Measurements from ENCODE around the gene GRAP.
"Not testable (repeated sequence)": the region's sequence is repeated elsewhere in the genome, so short reads cannot be mapped to it uniquely, and the experiment has no call there.

DNA sequence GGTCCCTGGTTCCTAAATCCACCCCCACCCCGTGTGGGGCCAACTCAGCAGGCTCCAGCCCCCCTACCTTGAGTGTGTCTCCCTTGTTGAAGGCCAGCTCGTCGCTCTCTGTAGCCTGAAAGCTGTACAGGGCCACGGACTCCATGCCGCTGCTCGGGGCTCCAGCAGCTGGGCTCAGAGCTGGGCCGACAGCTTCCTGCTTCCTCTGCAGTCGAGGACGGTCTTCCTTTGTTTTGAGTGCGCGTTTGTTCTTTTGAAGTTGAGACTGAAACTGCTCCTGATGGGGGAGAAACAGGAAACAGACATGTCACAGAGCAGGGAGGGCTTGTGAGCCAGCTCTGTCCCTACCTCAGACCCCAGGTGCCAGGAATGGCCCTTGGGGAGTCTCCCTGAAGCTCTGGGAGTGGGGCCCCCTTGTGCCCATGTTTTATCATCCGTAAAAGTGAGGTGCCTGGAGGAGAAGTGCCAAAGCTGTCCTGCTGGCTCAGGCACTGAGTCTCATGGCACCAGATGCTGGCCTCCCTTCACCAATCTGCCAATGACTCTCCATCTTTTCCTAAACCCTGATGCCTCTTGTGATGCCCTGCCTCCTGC is at the start of gene GRAP:
- not testable (repeated sequence) for TF ChIP-seq POLR2AphosphoS5 (IDR thresholded peaks at IDR 0.05); POLR2A (IDR thresholded peaks at IDR 0.05; ENCODE audit: low read depth)
- TF ChIP-seq, protein P1, sequence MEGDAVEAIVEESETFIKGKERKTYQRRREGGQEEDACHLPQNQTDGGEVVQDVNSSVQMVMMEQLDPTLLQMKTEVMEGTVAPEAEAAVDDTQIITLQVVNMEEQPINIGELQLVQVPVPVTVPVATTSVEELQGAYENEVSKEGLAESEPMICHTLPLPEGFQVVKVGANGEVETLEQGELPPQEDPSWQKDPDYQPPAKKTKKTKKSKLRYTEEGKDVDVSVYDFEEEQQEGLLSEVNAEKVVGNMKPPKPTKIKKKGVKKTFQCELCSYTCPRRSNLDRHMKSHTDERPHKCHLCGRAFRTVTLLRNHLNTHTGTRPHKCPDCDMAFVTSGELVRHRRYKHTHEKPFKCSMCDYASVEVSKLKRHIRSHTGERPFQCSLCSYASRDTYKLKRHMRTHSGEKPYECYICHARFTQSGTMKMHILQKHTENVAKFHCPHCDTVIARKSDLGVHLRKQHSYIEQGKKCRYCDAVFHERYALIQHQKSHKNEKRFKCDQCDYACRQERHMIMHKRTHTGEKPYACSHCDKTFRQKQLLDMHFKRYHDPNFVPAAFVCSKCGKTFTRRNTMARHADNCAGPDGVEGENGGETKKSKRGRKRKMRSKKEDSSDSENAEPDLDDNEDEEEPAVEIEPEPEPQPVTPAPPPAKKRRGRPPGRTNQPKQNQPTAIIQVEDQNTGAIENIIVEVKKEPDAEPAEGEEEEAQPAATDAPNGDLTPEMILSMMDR (IDR thresholded peaks at IDR 0.05) = not testable (repeated sequence)

Data from esophagus muscularis mucosa (tissue), 3 donors.